HG03103 (cell line): ENCODE data around the gene ALDH3B1.

Experiments used
- ATAC-seq: cut with Tn5 transposase; IDR thresholded peaks from one replicate; pipeline ENCODE4 v1.9.1; 2021; ENCODE audit warnings: low read depth; ENCODE audit not compliant: unreplicated experiment

The ALDH3B1 gene

DNA sequence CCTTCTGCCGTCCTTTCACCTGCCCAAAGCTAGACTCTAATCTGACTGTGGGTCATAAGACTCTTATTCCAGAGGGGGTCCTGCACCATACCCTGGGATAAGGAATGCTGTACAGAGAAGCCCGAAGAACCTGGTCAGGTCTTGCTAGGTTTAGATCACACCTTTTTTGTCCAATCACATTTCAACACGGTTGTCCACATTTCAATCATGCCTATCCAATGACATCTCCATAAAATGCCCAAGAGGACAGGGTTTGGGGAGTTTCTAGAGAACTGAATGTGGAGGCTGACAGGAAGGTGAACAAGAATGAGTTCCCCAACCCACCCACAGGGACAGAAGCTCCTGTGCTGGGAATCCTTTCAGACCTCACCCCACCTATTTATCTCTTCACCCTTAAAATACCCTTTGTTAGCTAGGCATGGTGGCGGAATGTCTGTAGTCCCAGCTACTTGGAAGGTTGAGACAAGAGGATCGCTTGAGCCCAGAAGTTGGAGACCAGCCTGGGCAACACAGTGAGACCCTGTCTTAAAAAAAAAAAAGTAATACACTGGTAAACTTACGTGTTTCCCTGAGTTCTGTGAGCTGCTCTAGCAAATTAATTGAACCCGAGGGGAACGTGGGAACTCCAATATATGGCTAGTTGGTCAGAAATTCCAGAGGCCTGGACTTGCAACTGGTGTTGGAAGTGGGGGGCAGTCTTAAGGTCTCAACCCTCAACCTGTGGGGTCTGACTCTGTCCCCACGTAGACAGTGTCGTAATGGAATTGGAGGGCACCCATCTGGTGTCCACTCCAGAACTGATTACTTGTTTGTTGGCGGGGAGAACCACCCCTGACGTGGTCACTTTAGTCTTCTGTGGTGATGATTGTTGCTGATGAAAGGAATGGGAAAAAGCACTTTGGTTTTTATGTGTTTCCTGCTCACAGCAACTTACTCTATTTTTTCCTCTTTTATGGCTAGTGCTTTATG lies 46.5 kb downstream of the ALDH3B1 start:
- ATAC-seq = no peak

DNA sequence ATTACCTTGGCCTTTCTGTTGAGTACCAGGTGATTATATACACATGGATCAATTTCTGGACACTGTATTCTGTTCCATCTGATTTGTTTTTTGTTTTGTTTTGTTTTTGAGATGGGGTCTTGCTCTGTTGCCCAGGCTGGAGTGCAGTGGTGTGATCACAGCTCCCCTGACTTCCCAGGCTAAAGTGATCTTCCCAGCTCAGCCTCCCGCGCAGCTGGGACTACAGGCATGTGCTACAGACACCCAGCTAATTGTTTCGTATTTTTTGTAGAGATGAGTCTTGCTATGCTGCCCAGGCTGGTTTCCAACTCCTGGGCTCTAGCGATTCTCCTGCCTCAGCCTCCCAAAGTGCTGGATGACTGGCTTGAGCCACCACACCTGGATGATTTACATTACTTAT lies 47.7 kb downstream of the ALDH3B1 start:
- no peak for ATAC-seq

DNA sequence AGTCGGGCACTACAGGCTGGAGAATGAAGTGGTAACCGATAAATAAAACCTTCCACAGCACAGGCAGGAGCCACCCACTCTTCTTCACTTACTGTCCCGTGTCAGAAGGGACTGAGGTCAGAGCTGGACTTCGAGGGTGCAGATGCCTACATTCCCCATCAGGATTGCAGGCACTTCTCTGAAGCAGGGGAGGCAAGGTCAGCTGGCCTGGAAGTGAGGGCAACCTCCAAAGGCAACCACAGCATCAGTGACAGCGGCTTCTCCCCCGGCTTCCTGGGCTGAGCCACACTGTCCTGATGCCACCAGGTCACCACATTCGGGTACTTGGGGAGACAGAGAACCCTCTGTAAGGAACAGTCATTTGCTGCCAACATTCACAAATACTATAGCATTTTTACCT lies 51.4 kb downstream of the ALDH3B1 start:
- ATAC-seq = no peak

DNA sequence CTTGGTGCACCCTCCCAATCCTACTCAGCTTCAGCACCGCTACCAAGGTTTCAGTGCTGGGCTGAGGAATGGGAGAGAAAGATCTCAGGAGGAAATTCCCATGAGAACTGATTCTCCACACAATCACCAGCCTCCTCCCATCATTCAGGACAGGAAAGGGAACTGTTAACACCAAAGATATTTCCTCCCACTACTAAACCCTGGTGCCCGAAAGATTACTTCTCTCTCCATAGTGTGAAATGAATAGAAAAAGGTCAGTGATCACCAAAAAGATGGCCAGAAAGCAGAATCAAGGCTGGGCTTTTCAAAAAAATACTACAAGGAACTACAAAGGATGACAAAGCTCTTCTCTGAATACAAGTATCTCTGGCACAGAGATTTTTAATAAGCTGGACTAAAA lies 54.8 kb downstream of the ALDH3B1 start:
- no peak for ATAC-seq

DNA sequence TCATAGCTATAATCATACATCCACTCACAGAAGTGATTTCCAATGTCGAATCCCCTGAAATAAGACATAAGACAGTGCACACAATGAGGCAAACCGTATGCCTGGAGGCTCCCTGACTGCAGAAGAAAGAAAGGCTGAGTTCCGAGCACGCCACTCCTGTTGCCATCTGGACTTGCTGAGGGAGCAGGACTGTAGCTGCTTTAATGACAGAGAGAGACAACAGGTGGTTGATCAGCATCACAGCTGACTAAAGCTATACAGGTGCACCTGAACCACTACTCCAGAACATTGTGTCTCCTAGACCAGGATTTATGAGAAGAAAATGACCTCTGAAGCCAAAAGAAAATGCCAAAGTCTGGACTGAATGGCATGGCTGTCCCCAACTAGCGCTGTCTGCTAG lies 55.7 kb downstream of the ALDH3B1 start:
- no peak for ATAC-seq

GRCh38 chr11:68066742-68067141 lies 56.6 kb downstream of the ALDH3B1 start:
- no peak for ATAC-seq

DNA sequence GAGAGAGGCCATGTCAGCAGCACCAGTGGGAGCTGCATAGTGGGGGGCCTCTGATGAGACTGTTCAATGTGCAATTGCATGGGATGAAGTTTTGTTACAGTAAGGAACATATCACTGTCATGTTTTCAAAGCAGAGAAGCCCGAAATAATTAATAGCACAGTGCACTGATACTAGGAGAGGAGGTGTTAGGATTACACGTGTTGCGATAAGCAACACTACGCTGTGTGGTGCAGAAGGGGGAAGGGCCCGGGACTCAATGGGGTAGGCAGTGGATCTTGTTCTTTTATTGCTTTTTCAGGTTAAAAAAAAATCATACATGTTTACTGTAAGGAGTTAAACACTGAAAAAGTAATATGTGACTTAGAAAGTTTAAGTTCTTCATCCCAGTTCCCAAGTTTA lies 57.9 kb downstream of the ALDH3B1 start:
- ATAC-seq = no peak

GRCh38 chr11:68071281-68072048 lies 61.3 kb downstream of the ALDH3B1 start:
- ATAC-seq = no peak

GRCh38 chr11:68074584-68075352 lies 64.6 kb downstream of the ALDH3B1 start:
- no peak for ATAC-seq

GRCh38 chr11:68076371-68077042 lies 66.4 kb downstream of the ALDH3B1 start:
- no peak for ATAC-seq

- ATAC-seq = no peak
These were observed 67.8 kb downstream of the ALDH3B1 start for GRCh38 chr11:68077617-68078582.
